ENCODE data around the gene ZFYVE26. TPM values are rescaled to one million over a fixed set of nuclear protein-coding genes. Genes with fewer than 3 reads are reported as not detected.

ZFYVE26 gene
- total RNA-seq, 1 experiment from 2014 or later, result 20.5 TPM

DNA sequence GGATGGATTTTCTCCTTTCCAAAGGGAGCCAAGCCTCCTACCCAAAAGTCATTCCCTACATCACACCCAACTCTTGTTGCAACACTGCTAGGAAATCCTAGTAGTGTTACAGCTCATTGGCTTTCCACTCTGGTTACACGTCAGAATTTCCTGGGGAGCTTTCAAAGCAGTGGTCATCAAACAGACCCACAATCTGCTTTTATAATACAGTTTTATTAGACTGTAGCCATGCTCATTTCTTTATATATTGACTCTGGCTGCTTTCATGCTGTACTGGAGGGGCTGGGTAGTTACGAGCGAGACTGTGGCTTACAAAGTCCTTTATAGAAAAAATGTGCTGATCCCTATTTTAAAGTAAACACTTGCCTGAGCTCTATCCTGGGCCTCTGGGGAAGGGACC is 34.3 kb downstream of the ZFYVE26 start:
- BruUV-seq (replicated peaks), result no TSS peak
- Histone ChIP-seq H3K4me3 (ENCODE audit: low read depth, low read length, poor library complexity, severe bottlenecking) (no peak overlapping the region), H3K27me3 (replicated peaks; ENCODE audit: insufficient read depth, low read depth, low read length, poor library complexity) (no peaks in the 10 kb centered on the region), H3K27ac (ENCODE audit: low read depth, low read length, poor library complexity, severe bottlenecking) (no peak overlapping the region), H3K36me3 (ENCODE audit: insufficient read depth, low read length, poor library complexity, severe bottlenecking) (peaks cover 38% of the 10 kb centered on the region), H3K9me3 (ENCODE audit: low read depth, low read length, poor library complexity, severe bottlenecking) (no peaks in the 10 kb centered on the region), H3K4me1 (ENCODE audit: insufficient read depth, low read length, poor library complexity, severe bottlenecking) (no peaks in the 10 kb centered on the region)
- intact Hi-C loops (cut with micrococcal nuclease; ENCODE audit: unreplicated experiment), result no loop called here
- ChIA-PET CTCF (no interaction called here), POLR2A (ENCODE audit: low non-redundant PET) (no interaction called here)
- no peak for TF ChIP-seq EZH2 (IDR thresholded peaks at IDR 0.05; ENCODE audit: borderline replicate concordance, low read depth, low read length, poor library complexity, severe bottlenecking)
- TF ChIP-seq, protein P1, sequence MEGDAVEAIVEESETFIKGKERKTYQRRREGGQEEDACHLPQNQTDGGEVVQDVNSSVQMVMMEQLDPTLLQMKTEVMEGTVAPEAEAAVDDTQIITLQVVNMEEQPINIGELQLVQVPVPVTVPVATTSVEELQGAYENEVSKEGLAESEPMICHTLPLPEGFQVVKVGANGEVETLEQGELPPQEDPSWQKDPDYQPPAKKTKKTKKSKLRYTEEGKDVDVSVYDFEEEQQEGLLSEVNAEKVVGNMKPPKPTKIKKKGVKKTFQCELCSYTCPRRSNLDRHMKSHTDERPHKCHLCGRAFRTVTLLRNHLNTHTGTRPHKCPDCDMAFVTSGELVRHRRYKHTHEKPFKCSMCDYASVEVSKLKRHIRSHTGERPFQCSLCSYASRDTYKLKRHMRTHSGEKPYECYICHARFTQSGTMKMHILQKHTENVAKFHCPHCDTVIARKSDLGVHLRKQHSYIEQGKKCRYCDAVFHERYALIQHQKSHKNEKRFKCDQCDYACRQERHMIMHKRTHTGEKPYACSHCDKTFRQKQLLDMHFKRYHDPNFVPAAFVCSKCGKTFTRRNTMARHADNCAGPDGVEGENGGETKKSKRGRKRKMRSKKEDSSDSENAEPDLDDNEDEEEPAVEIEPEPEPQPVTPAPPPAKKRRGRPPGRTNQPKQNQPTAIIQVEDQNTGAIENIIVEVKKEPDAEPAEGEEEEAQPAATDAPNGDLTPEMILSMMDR (conservative IDR thresholded peaks at IDR 0.05; ENCODE audit: low read depth, low read length), result no peak
- no peak for DNase-seq (ENCODE audit: low spot score)

DNA sequence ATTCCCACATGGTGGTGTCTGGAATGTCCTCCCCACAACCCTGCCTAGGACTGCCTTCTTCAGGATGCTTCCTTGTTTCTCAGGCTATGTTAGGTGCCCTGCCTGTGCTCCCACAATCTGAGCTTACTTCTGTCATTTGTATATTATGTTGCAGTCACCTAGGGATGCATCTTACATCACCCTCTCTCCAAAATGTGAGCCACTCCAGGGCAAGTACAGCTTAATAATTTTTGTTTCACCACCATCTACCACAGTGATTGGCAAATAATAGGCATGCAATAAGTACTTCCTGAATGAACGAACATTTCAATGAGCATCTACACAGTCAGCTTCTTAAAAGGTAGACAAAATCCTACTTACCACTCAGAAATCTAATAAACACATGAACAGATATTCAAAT is 37.6 kb downstream of the ZFYVE26 start:
- Histone ChIP-seq H3K27me3 (replicated peaks; ENCODE audit: insufficient read depth, low read depth, low read length, poor library complexity) (no peaks in the 10 kb centered on the region), H3K9me3 (ENCODE audit: low read depth, low read length, poor library complexity, severe bottlenecking) (no peaks in the 10 kb centered on the region), H3K36me3 (ENCODE audit: insufficient read depth, low read length, poor library complexity, severe bottlenecking) (peaks cover 48% of the 10 kb centered on the region), H3K27ac (ENCODE audit: low read depth, low read length, poor library complexity, severe bottlenecking) (no peak overlapping the region), H3K4me1 (ENCODE audit: insufficient read depth, low read length, poor library complexity, severe bottlenecking) (no peaks in the 10 kb centered on the region), H3K4me3 (ENCODE audit: low read depth, low read length, poor library complexity, severe bottlenecking) (no peak overlapping the region)
- intact Hi-C loops (cut with micrococcal nuclease; ENCODE audit: unreplicated experiment), result no loop called here
- TF ChIP-seq, protein P1 (conservative IDR thresholded peaks at IDR 0.05; ENCODE audit: low read depth, low read length), result no peak
- TF ChIP-seq EZH2 (IDR thresholded peaks at IDR 0.05; ENCODE audit: borderline replicate concordance, low read depth, low read length, poor library complexity, severe bottlenecking), result no peak
- ChIA-PET CTCF (no interaction called here), POLR2A (ENCODE audit: low non-redundant PET) (no interaction called here)
- DNase-seq (ENCODE audit: low spot score), result no peak
- BruUV-seq (replicated peaks), result no TSS peak

DNA sequence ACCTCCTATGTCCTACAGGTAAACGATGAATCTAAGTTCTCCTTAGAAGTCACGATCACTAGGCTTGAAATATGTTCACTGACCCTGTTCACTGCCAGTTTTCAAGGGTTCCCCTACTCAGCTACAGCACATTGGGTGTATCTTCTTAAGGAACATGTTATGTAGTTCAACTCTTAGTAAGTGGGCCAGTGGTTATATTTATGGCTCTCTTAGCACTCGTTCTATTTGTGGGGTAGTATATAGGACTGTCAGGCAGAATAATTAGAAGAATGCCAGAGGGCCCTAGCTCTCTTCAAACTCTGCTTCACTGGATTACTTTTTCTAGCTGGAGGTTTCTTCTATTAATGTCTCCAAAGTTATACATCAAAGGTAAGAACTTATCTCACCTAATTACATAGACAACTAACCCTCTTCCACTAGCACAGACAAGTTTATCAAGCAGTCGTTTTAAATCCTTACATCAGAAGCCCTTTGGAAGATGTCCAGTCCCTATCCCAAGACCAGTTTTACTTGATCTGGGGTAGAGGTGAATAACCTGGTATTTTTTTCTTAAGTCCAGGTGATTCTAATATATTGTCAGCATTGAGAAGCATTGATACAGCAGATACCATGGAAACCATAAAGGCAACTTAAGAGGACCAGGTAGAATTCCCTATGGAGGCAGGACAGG is 39.6 kb downstream of the ZFYVE26 start:
- intact Hi-C loops (cut with micrococcal nuclease; ENCODE audit: unreplicated experiment), result no loop called here
- ChIA-PET CTCF (no interaction called here), POLR2A (ENCODE audit: low non-redundant PET) (interaction anchor here (0.7 kb wide), 1 partner anchor 11 kb away, joined by 9 read pairs; no protein-coding TSS in a partner anchor)

More for the DNA sequence above, 39.6 kb downstream of the ZFYVE26 start:
- BruUV-seq (replicated peaks), result no TSS peak
- Histone ChIP-seq H3K27me3 (replicated peaks; ENCODE audit: insufficient read depth, low read depth, low read length, poor library complexity) (no peaks in the 10 kb centered on the region), H3K4me3 (ENCODE audit: low read depth, low read length, poor library complexity, severe bottlenecking) (no peak overlapping the region), H3K4me1 (ENCODE audit: insufficient read depth, low read length, poor library complexity, severe bottlenecking) (no peaks in the 10 kb centered on the region), H3K36me3 (ENCODE audit: insufficient read depth, low read length, poor library complexity, severe bottlenecking) (peaks cover 40% of the 10 kb centered on the region), H3K9me3 (ENCODE audit: low read depth, low read length, poor library complexity, severe bottlenecking) (no peaks in the 10 kb centered on the region), H3K27ac (ENCODE audit: low read depth, low read length, poor library complexity, severe bottlenecking) (no peak overlapping the region)
- DNase-seq (ENCODE audit: low spot score), result no peak
- TF ChIP-seq, protein P1 (conservative IDR thresholded peaks at IDR 0.05; ENCODE audit: low read depth, low read length), result no peak

Data from A673 (cell line).